T-helper 1 cell (primary cell): ENCODE data around the gene KDR.

Experiments used
- DNase-seq, 5 donors: peaks; one replicate each; pipeline ENCODE4 v3.0.0-alpha.2; 2012 to 2020
- total RNA-seq, 4 donors: gene quantifications; one replicate each; lab custom pipeline; 2026; lab: John Stamatoyannopoulos, UW

The KDR gene
- total RNA-seq = 0 reads per million in 4 donors

GRCh38 chr4:55125087-55125721 is at the start of gene KDR:
TSS of gene KDR (minus strand) at chr4:55125595. CDS start at chr4:55125293, 302 bp downstream.
- DNase-seq = no peak

GRCh38 chr4:55173580-55173979 is 48.2 kb upstream of the KDR start:
- DNase-seq = no peak

- no peak for DNase-seq
These were observed 47.4 kb upstream of the KDR start for GRCh38 chr4:55172694-55173287.

GRCh38 chr4:55170462-55170861 is 45.1 kb upstream of the KDR start:
- no peak for DNase-seq

- DNase-seq = no peak
These were observed 44.1 kb upstream of the KDR start for GRCh38 chr4:55169352-55169961.

GRCh38 chr4:55162396-55162795 is 37.0 kb upstream of the KDR start:
- DNase-seq = no peak

GRCh38 chr4:55161739-55162138 is 36.3 kb upstream of the KDR start:
- DNase-seq = no peak

- no peak for DNase-seq
These were observed 34.5 kb upstream of the KDR start for GRCh38 chr4:55159851-55160250.

GRCh38 chr4:55158957-55159356 is 33.6 kb upstream of the KDR start:
- DNase-seq = no peak

GRCh38 chr4:55157559-55158277 is 32.3 kb upstream of the KDR start:
- no peak for DNase-seq

- DNase-seq = no peak
These were observed 29.5 kb upstream of the KDR start for GRCh38 chr4:55154933-55155332.

- no peak for DNase-seq
These were observed 29.0 kb upstream of the KDR start for GRCh38 chr4:55154290-55154880.

- DNase-seq = no peak
These were observed 18.5 kb upstream of the KDR start for GRCh38 chr4:55143858-55144257.

- DNase-seq = no peak
These were observed 13.0 kb upstream of the KDR start for GRCh38 chr4:55138367-55138766.

- DNase-seq = no peak
These were observed 11.2 kb upstream of the KDR start for GRCh38 chr4:55136634-55137033.

GRCh38 chr4:55133951-55134350 is 8.6 kb upstream of the KDR start:
- DNase-seq = no peak

- DNase-seq = no peak
These were observed 7.4 kb upstream of the KDR start for GRCh38 chr4:55132775-55133174.

- DNase-seq = no peak
These were observed 2.1 kb upstream of the KDR start for GRCh38 chr4:55127521-55127920.

GRCh38 chr4:55127053-55127452 is 1.7 kb upstream of the KDR start:
- DNase-seq = no peak

GRCh38 chr4:55125763-55126541 is 557 bp upstream of the KDR start:
- no peak for DNase-seq

GRCh38 chr4:55124322-55125076 is 896 bp downstream of the KDR start:
- DNase-seq = no peak

- DNase-seq = no peak
These were observed 1.6 kb downstream of the KDR start for GRCh38 chr4:55123791-55124190.
